Measurements from ENCODE around the gene LUZP1.

LUZP1 gene

DNA sequence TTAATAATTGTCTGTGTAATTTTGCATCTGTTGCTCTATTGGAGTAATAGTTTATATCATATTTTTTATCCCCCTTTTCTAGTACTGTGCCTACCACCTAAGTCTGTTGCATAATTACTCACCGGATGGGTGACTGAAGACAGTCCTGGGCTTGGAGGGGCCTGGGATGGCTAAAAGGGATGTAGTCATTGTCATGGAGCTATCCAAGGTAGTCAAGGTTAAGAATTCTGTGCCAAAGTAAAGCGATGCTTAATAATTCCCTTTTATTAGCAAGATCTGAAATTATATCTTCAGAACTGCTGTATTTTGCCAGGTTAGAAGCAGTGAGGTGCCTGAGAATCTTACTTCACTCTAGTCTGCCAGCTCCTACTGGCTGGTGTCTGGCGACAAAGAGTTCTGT lies 87.8 kb downstream of the LUZP1 start:
- DNase-seq = no peak

DNA sequence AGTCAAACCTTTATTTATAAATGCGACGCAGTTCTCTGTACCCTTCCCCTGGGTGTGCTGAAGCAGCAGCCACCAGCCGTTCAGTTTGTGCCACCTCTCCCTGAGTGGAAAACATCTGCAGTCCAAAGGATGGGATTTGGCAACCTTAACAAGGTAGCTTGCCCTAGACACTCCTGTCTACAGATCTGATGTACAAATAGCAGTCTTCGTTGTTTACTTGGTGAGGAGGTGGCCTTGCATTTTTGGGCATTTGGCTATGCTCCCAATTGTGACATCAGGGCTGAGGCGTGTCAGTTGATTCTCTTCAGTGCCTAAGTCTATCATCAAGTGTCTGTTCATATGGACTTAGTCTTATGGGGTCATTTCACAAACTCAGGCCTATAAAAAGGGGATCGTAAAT lies 89.6 kb downstream of the LUZP1 start:
- DNase-seq = no peak

DNA sequence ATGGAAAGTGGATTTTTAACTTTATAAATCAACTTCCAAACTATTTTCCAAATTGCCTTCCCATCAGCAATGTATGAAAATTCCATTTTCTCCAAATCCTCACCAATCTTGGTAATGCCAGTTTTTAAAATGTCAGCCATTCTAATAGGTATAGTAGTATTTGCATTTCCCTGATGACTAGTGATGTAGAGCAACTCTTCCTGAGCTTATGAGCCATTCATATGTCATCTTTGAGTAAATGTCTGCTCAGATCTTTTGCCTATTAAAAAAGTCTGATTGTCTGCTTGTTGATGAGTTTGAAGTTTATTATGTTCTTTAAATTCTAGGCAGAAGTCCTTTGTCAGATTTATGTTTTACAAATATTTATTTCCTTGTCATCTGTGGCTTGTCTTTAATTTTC lies 94.6 kb downstream of the LUZP1 start:
- no peak for DNase-seq

DNA sequence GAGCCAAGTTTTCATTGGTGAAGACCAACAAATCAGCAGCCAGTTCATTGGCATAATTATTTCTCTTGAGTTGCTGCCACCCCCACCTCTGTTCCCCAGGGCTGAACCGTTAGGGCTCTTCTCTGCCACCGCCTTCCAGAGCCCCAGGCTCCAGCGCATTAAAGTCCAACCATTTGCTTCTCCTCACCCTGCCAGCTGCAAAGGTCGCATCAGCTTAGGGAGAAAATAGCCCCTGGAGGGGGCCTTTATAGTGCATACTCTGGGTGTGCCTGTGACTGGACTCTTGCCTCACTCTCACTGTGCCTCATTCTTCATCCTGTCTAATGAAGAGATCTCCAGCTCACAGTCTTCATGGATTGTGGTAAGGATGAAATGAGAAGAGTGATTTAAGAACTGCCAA lies 99.0 kb downstream of the LUZP1 start:
- no peak for DNase-seq

DNA sequence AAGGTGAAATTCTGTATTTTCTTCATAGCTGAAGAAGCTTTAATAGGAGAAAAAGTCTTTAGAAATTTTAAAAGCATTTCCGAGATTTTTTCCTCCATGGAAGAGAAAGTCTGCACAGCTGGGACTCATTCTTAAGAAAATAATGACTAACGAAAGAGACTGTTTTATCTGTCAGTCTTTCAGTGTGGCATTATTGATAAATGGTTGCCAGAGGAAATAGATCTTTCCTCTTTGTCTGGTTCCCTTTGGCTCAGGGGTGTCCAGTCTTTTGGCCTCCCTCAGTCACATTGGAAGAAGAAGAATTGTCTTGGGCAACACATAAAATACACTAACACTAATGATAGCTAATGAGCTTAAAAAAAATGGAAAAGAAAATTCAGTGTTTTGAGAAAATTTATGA lies 99.5 kb downstream of the LUZP1 start:
- no peak for DNase-seq

DNA sequence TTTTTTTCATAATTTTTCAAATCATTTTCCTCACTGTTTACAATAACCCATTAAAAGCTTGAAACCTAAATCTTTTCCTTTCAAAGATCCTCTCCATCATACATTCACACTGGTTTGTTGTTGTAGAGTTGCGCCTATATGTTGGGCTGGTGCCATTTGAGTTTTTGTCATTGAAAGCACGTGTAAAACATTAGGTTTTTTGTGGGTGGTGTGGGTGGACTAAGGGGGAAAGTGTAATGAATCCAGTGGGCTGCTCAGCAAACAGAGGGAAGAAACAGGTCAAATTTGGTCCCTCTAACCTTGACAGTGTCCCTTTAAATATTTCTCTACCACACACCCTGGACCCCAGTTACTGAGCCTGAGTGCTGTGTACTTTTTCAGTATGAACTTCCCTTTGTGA lies 102.6 kb downstream of the LUZP1 start:
- DNase-seq = no peak

DNA sequence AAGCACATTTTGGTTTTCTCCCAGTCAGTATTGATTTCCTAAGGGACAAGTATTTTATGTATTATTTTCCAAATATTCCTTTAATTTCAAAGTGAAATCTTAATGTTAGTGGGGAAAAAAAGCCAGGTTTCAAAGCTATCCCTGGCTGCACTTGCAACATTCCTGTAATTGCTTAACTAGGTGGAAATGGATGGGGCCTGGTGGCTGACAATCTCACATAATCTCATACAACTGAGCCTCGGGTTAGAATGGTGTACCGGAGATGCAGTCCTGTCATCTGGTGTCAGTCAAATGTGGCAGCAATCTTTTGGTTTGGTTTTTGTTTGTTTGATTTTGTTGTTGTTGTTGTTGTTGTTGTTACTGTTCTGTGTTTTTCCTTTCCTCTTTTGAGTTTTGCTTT lies 103.3 kb downstream of the LUZP1 start:
- DNase-seq = no peak

DNA sequence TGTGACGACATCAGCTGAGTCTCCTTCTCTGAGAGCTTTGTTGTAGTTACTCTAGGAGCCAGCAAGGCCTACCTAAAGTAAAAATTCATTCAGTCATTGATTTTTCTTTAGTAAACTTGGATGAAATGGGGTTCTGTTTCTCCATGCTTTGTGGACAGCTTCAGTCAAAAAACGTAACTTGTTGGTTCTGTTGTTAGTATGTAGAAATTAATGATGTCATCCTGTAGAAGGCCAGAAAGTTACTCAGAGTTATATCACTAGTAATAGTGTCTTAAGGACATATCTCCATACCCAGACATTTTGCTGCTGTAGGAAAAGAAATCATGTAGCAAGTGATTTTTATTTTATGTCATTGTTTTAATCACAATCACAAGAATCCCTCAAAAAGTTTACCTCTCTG lies 106.4 kb downstream of the LUZP1 start:
- DNase-seq = no peak

DNA sequence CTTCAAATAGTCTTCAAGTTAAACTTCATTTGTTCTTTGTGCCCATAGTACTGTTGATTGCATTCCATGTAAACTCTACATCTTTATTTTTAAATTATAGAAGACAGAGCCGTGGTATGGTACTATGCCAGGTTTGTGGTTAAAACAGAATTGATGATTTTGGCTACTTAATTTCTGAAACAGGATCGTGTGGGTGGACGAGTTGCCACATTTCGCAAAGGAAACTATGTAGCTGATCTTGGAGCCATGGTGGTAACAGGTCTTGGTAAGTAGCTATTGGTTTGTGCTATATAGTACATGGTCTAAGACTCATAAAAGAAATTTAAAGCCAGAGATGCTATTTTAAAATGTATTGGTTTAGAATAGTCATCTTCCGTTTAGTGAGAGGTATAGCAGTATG lies 111.4 kb downstream of the LUZP1 start:
- DNase-seq = no peak

DNA sequence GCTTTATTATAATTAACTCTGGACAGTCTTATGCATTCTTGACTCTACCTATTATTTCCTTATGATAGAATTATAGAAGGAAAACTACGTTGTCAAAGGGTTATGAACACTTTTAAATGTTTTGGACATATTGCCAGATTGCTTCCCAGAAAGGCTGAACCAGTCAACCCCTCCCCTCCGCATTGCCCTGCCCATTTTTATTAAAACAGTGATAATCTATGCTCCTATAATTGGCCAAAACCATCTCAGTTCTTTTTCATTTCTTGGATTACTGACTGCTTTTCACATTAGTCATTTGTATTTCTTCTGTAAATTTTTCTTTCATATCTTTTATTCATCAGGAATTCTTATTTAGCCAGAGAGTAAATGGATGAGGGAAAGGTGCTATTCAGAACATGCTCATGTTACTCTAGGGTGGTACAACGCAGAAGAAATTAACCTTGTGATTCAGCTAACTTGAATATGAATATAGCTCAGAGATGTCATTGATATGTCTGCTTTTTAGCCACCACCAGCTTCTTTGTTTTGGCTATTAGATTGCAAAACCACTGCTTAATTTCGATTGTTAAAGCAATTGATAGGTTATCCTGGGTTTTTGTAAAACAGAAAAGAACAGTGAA lies 117.3 kb downstream of the LUZP1 start:
- no peak for DNase-seq

DNA sequence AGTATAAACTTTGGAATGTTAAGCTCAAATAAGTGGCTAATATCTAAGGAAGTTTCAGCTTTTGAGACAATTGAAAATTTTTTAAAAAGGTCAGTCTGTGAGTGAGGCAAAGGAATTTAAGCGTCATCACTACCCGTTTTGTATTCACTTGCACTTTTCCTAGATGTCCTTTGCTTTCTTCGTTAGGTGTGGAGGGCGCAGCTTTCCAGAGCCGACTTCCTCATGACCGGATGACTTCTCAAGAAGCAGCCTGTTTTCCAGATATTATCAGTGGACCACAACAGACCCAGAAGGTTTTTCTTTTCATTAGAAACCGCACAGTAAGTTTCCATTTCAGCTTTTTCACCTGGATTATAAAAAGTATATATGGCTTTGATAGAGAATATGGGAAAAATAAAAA lies 118.5 kb downstream of the LUZP1 start:
- no peak for DNase-seq

DNA sequence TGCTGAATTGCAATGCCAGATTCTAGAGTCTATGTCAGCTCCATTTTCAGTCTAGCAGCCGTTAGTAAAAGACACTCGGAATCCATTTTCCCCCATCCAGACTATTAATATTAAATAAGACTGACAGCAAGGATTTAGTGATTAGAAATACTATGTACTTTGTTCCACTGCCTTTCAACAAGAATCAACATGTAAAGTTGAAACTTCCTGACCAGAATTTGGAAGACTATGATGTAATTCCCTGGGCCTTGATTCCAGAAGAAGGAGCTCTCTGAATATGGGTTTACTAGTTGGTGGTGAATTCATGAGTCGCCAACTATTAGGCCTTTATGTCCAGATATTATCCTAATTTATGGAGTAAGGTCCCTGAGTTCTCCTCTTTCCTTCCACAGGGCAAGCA lies 124.6 kb downstream of the LUZP1 start:
- no peak for DNase-seq

DNA sequence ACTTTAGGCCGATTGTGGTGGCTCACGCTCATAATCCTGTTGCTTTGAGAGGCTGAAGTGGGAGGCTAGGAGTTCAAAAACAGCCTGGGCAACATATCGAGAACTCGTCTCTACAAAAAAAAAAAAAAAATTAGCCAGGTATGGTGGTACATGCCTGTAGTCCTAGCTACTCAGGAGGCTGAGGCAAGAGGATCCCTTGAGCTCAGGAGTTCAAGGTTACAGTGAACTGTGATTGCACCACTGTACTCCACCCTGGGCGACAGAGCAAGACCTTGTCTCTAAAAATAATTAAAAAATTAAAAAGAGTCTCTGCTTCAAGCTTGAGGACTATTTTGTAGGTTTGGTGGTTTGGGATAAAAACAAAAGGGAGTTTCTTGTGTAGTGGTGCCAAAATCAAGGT lies 128.1 kb downstream of the LUZP1 start:
- DNase-seq = no peak

DNA sequence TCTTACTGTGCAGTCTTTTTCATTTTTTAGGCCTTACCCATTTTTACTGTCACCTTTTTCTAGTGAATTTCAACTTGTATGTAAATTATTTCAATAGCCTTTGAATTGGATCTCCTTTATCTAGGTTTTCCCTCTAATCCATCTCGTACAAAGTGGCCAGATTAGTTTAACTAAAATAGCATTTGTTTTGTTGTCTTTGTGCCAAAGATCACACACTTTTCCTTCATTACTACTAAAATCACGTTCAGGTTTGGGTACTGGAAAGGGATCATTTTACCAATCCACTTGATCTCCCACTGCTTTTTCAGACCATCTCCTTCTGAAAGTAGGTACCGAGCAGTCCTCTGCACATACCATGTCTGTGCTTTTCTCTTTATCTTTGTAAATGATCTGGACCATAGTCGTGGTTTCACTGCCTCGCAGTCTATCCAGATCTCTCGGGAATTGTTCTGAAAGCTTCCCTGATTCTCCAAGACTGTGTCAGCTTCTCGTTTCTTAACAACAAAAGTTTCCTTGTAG lies 129.3 kb downstream of the LUZP1 start:
- DNase-seq = no peak

DNA sequence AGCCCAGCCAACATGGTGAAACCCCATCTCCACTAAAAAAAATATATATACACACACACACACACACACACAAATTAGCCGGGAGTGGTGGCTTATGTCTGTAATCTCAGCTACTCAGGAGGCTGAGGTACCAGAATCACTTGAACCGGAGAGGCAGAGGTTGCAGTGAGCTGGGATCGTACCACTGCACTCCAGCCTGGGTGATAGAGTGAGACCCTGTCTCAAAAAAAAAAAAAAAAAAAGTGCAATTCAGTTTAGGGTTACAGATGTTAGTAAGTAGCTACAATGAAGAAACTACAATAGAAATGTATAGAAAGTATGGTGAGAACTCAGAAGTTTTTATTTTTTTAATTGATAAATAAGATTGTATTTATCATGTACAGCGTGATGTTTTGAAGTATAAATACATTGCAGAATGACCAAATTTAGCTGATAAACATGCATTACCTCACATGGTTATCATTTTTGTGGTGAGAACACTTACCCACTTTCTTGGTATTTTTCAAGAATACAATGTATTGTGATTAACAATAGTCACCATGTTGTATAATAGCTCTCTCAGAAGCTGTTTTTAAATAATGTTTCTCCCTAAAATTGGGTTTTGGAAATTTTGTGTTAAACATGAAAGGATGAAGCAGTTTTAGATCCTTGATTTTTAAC lies 131.4 kb downstream of the LUZP1 start:
- no peak for DNase-seq

DNA sequence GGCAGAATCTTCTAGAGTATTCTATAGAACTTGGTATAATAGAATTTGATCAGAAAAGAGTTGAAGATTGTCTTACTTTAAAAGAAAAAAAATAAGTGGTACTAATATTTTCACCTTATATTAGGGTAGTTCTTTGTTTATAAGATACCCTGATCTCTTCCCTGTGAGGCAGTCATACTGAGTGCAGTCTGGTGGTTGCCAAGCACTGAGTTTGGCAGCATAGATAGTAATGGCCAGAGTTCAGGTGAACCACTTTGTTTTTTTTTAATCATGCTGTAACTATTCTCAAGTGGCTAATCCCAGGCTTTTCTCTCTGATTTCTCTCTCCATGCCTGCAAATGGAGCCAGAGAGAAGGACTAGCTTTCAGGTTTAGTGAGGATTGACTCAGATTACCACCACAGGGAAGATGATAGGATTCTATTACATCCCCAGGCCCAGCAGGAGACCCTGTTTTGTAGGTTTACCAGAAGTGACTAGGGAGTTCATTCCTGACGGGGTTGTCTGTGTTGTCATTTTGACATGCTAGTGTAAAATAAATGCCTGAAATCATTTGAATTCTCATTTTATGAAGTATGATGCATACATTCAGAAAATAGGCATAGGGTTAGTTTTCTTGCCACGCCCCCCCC lies 132.7 kb downstream of the LUZP1 start:
- no peak for DNase-seq
